ENCODE measurements around the gene GPR78.

The GPR78 gene, protein sequence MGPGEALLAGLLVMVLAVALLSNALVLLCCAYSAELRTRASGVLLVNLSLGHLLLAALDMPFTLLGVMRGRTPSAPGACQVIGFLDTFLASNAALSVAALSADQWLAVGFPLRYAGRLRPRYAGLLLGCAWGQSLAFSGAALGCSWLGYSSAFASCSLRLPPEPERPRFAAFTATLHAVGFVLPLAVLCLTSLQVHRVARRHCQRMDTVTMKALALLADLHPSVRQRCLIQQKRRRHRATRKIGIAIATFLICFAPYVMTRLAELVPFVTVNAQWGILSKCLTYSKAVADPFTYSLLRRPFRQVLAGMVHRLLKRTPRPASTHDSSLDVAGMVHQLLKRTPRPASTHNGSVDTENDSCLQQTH

DNA sequence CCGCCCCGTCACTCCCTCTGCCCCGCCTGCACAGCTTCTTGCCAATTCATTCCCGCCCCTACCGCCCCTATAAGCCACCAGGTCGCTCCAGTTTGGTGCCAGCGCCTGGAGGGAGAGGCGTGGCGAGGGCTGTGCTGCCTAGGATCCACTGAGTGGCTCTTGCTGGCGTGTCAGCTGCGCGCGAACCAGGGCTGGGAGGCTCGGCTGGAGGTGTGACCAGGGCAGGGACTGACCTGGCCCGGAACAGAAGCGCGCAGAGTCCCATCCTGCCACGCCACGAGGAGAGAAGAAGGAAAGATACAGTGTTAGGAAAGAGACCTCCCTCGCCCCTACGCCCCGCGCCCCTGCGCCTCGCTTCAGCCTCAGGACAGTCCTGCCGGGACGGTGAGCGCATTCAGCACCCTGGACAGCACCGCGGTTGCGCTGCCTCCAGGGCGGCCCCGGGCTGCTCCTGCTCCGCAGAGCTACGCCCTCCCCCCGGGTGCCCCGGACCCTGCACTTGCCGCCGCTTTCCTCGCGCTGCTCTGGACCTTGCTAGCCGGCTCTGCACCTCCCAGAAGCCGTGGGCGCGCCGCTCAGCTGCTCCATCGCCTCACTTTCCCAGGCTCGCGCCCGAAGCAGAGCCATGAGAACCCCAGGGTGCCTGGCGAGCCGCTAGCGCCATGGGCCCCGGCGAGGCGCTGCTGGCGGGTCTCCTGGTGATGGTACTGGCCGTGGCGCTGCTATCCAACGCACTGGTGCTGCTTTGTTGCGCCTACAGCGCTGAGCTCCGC lies at the start of gene GPR78:
Gene GPR78 (plus strand): TSS at position 72 of the 773 bp plus-strand sequence. CDS start 591 bp downstream, at position 663.
- no peak for DNase-seq

DNA sequence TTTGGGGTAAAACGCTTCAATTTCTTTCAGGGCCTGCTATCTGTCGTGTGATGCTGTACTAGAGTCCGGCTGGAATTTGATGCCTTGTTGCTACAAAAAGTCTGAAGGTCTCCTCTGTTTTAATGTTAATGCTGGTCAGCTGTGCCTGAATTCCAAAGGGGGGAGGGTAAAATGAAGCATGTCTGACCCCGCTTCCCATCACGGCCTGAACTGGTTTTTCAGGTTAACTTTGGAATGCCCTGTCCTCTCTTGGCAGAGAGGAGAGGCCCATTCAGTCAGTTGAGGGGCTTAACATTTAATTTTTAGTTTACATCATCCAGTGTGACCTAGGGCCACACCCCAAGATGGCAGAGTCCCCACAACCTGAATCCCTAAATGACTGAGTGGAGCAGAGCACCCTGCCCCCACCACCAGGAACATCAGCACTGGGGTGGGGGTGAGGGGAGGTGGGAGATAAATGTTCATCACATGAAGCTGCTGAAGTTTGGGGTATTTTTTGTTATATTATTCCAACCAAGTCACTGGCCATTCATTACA lies 47.9 kb upstream of the GPR78 start:
- no peak for DNase-seq

DNA sequence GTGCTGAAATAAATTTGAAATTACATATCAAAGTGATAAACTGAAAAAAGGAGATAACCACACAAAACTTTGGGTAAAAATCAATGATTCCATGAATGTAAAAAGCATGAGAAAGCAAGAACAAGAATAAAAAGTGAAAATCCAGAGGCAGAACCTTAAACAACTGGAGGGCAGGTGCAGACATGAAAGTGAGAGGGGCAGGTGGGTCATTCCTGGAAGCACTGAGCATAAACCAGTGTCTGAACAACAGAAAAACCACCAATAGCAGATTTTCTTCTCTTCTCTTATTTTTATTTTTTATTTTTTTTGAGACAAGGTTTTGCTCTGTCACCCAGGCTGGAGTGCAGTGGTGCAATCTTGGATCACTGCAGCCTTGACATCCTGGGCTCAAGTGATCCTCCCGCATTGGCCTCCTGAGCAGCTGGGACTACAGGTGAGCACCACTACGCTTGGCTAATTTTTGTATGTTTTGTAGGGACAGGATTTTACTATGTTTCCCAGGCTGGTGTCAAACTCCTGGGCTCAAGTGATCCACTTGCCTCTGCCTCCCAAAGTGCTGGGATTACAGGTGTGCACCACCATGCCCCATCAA lies 46.8 kb upstream of the GPR78 start:
- no peak for DNase-seq

DNA sequence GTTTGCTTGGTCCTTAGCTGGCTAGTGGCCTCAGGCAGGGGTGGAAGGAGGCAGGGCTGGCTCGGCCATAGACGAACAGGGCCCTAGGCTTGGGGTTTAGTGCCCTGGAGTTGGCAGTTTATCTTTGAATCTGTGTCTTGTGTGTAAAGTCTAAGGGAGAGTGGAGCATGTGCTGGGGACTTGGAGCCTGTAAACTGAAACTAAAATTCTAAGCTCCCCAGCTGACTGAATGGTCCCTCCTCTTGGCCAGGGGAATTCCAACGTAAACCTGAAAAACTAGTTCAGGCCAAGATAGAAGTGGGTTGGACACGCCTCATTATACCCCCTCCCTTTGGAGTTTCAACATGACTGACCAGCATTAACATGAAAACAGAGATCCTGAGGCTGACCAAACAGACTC lies 46.1 kb upstream of the GPR78 start:
- peak; percentile 41 for DNase-seq

DNA sequence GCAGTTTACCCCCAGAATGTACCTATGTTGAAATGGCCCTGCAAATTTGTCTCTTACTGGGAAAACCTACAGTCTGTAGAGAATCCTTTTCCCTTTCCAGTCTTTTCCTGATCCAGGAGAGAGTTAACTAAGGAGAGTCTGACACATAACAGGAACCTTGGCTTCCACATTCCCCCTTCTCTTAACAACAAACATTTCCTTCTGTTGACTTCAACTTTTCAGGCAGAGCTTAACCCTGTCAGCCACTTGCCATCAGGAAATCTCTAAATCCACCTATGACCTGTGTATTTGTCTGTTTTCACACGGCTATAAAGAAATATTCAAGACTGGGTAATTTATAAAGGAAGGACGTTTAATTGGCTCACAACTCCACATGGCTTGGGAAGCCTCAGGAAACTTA lies 45.6 kb upstream of the GPR78 start:
- DNase-seq, result no peak

DNA sequence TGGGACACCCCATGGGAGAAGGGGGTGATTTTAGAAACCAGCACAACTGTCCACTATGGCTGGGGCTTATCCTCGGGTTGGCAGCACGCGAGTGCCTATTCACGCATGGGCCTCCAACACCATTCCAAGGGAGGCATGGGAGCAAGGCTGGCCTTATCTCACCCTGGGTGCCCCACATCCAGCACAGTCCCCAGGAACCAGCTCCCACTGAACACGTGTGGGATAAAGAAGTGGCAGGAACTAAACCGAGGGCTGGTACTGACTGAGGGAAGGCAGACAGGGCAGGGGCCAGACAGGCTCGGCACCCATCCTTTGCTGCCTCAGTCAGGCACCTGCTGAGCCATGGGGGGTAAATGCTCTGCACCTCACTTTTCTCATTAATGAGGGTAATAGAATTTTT lies 43.7 kb upstream of the GPR78 start:
- DNase-seq, result no peak

DNA sequence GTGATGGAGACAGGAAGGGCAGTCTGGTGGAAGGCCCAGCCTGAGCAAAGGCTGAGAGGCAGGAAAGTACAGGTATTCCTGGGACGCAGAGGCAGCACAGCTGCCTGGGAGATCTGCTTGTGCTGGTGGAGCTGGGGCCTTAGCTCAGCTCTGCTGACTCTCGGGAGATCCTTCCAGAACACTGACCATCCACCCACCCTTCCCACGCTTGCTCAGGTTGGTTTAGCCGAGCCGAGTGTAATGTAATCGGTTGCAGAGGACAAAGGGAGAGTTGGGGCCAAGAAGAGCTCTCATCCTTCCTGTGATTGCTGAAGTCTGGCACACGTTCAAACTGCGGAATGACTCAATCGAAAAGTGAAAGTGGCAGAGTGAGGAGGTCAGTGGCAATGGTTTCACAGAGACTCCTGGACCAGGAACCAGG lies 43.1 kb upstream of the GPR78 start:
- DNase-seq, result peak; percentile 74

DNA sequence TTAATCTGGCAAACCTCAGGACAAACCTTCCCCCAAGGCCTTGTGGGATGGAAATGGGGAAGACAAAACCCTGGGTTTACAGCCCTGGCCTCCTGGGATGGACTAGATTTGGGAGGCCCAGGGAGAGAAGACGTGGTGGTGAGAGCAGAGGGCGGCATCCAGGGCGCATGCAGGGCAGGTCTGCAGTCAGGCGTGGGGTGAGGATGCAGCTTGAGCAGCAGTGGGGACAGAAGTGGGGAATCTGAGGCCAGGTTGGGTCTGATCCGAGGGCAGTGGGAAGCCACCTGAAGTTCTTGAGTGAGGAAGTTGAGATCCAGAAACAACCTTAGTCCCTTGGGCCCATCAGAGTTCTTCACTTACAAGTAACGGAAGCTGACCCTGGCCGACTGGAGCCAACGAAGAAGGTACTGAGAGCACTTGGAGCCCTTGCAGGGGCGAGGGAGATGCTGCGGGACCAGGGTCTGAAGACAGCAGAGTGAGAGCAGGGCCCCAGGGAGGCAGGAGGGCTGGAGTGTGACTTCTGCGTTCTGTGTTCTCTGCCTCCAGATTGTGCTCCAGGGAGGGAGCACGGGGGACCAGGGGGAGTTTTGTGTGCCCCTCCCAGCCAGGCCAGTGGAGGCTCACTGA lies 42.0 kb upstream of the GPR78 start:
- no peak for DNase-seq

DNA sequence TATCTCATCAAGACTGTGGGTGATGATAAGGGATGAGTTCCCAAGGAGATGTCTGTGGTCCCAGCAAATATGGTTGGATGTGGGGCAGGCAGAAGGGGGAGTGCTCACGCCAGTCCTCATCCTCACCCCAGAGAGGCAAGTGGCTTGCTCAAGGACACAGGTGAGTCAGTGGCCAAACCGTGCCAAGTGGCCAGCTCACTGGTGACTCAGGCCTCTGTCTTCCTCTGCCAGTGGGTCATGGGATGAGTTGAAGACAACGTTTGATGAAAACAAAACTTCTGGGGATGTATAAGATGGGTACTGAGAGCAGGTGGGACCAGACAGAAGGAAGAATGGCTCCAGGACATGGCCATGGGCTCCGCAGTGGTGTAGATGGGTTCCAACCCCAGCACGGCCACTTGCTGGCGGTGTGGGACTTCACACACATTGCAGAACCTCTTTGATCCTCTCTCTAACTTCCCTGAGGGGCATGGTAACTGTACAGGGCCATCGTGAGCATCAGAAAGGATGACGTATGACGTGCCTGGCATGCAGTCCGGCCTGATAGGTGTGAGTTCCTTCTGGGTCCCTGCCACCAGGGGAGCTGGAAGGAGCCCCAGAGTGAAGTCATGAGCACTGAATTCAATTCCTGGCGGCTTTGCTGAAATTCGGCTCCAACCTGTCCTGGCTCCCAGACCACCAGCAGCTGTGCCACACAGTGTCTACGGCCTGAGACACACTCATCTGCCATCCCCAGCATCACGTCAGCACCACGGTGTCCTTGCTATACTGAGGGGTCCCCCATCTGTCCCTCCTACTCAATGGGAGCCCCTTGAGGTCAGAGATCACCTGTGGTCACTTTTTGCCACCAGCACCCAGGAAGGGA lies 41.3 kb upstream of the GPR78 start:
- DNase-seq, result no peak

DNA sequence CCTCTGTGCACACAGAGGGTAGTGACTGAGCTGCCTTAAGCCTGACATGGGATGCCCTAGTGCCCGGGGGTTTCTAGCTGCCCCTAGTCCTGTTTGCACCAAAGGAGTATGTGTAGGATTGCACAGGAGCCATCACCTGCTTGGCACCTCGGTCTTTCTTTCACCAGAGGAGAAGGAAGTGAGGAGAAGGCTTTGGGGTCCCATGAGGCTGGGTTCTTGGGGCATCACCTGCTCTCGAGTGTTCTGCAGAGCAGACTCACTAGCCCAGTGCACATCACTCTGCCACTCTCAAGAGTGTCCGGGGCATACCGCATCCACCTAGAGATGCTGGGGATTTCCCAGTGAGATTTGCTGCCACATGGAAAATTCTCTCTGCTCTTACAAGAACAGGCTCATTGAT lies 40.5 kb upstream of the GPR78 start:
- no peak for DNase-seq

DNA sequence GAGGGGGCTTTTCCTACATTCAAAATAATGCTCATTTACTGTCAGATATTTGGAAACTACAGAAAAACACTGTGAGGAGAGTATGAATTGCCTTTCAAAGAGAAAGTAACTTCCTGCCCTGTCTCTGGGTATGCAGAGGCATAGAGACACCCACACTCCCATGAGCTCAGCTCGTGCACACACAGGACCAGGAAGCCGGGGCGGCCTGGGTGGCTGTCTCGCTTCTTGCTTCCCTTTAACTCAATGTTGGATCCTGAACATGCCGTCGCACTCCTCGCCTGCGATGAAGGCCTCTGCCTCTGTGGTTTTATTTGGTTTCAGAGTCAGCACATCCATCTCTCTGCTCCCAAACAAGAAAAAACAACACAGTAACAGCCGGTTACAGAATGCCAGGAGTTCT lies 40.1 kb upstream of the GPR78 start:
- DNase-seq, result no peak

DNA sequence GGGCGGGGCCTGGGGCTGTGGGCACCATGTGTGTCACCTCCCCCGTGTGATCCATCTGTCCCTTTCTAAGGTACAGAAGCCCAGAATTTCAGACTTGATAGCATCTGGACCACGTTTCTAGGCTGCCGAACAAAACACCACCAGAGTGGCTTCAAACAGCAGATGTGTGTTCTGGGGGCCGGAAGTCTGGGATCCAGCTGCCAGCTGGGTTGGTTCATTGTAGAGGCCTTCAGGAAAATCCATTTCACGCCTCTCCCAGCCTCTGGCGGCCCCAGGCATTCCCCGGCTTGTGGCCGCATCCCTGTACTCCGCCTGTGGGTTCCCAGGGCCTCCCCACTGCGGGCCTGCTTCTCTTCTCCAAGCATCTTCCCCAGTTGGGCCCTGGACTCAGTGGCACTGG lies 39.6 kb upstream of the GPR78 start:
- no peak for DNase-seq

DNA sequence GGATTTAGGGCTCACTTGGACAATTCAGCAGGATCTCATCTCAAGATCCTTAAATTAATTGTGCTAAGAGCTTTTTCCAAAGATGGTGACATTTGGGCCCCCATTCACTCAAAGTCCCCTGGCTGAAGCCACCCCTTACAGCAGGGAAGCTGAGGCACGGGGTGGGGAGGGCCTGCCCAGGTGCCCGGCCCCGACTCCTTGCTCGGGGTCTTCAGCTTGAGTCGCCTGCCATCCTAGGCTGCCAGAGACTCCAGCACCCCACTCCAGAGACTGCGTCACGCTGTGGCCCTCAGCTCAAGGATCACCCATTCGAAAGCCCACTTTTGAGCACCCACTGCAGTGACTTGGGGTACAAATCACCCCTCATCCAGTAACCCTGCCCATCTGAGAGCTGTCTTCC lies 39.2 kb upstream of the GPR78 start:
- no peak for DNase-seq

DNA sequence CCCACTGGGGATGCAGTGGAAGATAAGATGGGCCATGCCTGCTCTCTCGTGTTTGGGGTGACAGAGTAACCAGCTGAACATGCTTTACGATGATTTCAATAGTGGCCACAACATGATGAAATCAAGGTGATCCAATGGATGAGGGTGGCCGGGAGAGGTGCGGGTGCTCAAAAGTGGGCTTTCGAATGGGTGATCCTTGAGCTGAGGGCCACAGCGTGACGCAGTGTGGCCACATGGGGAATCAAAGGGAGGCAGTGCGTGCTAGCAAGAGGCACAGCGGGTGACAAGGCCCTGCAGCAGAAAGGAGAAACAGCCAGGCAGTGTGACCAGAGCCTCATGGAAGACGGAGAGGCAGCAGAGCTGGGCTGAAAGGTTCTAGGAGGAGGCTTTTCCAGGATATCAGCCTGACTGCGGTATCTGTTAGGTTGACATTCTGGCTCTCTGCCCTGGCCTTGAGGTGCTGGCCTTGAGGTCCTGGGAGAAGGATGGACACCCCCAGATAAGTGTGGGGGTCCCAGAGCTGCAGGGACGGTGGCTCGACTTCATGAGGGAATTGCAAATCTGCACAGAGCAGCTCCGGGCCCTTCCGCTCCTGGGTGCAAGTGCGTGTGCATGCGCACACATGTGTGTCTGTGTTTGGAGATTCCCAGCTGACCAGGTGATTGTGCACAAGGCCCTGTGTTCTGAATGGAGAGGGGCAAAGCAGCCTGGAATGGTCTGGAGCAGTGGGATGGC lies 38.0 kb upstream of the GPR78 start:
- DNase-seq, result no peak

DNA sequence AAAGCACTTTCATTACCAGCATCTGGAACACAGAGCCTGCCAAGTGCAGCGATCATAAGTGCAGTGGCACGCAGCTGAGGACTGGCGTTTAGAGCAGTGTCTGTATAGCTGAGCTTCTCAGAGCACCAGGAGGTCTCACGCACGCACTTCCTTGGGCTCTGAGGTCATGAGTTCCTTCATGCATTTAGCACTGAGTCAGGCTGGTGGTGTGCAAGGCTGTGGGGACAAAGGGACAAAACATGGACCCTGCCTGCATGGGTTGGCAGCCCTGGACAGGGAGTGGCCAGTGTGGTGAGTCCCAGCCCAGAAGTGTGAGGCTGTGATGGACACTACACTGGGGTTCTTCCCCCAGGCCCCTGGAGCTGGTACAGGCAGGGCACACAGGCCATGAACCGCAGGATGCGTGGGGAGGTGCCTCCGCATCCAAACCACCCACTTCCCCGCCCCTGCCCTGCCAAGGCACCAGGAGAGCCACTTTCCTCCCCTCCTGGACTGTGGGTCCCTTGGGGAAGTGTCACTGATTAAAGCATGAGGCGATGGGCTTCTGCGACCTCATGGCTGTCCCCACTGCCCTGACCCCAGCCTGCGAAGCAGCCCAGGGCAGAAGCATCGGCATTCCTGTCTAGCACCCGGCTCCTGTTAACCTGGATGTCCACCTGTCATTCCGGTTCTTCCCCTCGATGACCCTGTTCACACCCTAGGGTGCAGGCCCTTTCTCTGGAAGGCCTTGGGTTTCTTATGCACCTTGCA lies 37.2 kb upstream of the GPR78 start:
- no peak for DNase-seq

DNA sequence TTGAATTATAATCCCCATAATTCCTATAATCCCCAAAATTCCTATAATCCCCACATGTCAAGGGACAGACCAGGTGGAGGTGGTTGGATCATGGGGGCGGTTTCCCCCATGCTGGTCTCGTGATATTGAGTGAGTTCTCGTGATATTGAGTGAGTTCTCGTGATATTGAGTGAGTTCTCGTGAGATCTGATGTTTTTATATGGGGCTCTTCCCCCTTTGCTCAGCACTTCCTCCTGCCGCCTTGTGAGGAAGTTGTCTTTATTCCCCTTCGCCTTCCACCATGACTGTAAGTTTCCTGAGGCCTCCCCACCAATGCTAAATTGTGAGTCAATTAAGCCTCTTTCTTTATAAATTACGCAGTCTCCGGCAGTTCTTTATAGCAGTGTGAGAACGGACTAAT lies 36.6 kb upstream of the GPR78 start:
- DNase-seq, result no peak

DNA sequence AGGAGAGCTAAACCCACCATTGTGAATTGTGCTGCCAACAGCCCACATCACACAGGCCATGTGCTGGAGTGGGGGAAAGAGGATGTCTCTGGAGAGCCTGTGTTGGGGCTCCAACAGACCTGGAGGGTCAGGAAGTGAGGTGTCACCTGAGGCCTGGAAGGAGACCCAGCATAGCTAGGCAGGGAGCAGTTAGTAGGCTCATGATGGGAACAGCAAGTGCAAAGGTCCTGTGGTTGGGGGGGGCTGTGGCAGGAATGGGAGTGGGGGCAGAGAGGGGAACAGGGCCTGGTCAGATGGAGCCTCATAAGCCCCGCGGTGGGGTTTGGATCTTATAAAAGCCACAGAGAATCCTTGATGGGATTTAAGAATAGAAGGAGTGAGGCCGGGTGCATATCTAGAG lies 35.9 kb upstream of the GPR78 start:
- no peak for DNase-seq

DNA sequence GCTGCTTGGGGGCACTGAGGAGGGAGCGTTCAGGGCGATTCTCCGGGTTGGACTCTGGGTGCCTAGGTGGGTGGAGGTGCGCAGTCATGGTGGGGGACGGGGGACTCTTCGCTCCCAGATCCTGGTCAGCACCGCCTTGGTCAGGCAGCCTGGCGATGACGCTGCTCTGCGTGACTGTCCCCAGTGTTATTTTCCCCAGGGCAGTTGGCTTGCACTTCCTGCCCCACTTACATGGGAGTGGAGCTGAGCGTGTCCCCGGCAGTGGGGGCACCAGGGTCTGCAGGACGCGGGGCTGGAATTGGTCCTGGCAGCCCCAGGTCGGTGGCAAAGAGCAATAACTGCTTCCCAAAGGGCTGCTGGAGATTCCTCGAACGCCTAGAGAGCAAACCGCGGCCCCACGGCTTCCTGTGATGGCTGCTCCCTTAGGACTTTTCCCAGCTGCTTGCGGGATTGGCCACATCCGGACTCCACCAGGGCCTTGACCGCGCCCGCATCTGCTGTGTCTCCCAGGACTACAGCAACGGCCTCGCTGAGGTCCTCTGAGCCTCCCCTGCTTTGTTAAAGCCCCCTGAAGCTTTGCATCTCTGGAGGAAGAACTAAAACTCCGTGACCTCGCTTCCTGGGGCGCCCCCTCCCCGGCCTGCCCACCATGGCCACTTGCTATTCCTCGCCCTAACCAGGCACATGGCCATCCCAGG lies 35.3 kb upstream of the GPR78 start:
- DNase-seq, result no peak

DNA sequence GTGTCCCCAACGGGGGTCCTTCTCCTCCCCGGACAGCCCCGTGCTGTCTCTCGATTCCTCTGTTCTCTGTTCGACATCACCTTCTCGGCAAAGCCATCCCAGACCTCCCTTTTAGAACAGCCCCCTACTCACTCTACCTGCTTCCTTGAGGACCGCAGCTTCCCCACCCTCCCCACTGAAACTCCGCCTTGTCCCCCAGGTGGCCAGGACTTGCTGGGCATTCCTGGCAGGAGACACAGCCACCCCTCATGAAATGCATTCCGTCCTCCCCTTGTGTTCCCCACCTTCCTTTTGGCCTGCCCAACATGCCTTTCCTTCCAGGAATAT lies 34.8 kb upstream of the GPR78 start:
- no peak for DNase-seq

DNA sequence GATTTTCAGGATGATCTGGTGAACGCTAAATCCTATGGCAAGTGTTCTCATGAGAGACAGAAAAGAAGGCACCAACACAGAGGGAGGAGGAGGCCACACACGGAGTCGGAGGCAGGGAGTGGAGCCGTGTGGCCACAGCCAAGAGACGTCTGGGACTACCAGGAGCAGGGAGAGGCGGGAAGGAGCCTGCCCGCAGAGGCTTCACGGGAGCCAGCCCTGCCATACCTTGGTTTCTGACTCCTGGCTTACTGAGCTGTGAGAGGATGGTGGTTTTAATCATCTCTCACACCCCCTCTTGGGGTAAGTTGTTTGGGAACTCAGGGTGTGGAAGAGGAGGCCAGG lies 33.5 kb upstream of the GPR78 start:
- no peak for DNase-seq
